Brain microvascular endothelial cell (primary cell): ENCODE measurements around the gene SYTL1.
A peak's percentile ranks its signal among the peaks of the same experiment; 100 is the strongest.

Source experiments
- DNase-seq: peaks from one replicate; pipeline ENCODE4 v3.0.0-alpha.2; 2020
- H3K27ac ChIP-seq: fragments of 250-450 bp; sonication (Bioruptor Pico); 2 replicates; pipeline ENCODE4 v1.5.1; 2020; ENCODE audit warnings: mild to moderate bottlenecking, moderate library complexity
- H3K27me3 ChIP-seq: fragments of 250-450 bp; sonication (Bioruptor Pico); replicated peaks from 2 replicates; pipeline ENCODE4 v1.5.1; 2020; ENCODE audit warnings: mild to moderate bottlenecking
- H3K36me3 ChIP-seq: fragments of 250-450 bp; sonication (Bioruptor Pico); replicated peaks from 2 replicates; pipeline ENCODE4 v1.5.1; 2020; ENCODE audit warnings: mild to moderate bottlenecking
- H3K4me3 ChIP-seq: 2 replicates; pipeline ENCODE4 v1.5.1; 2011; ENCODE audit warnings: low read depth, mild to moderate bottlenecking, control low read depth, low read length, moderate library complexity
- CTCF ChIP-seq: IDR thresholded peaks from 2 replicates; pipeline ENCODE4 v1.5.1; 2011; ENCODE audit warnings: low read depth, mild to moderate bottlenecking, moderate library complexity, low read length, control low read depth, inconsistent platforms; ENCODE audit errors: missing control alignments
- in situ Hi-C: cut with HindIII; loops from 2 replicates; pipeline ENCODE4 v1.10.0; 2017; ENCODE audit warnings: low sequenced_read_pairs, low pct_ligation_motif_present

Gene SYTL1

GRCh38 chr1:27398405-27399149, 56.8 kb downstream of the SYTL1 start:
- no peaks in the 10 kb centered on the region for H3K36me3 ChIP-seq
- no peak overlapping the region for H3K4me3 ChIP-seq
- no peak for TF ChIP-seq CTCF
- no peak for DNase-seq
- in situ Hi-C loops = no loop called here
- H3K27me3 ChIP-seq = no peaks in the 10 kb centered on the region
- no peak overlapping the region for H3K27ac ChIP-seq

- no peak for TF ChIP-seq CTCF
- H3K27ac ChIP-seq = no peak overlapping the region
- no peak overlapping the region for H3K4me3 ChIP-seq
- H3K36me3 ChIP-seq = no peaks in the 10 kb centered on the region
- no peak for DNase-seq
- no peaks in the 10 kb centered on the region for H3K27me3 ChIP-seq
- in situ Hi-C loops = loop anchor here (25.0 kb wide), 1 partner anchor 163 kb away; no protein-coding TSS in a partner anchor
Measured at GRCh38 chr1:27399251-27400025, 57.6 kb downstream of the SYTL1 start.

GRCh38 chr1:27400082-27400962, 58.5 kb downstream of the SYTL1 start:
- in situ Hi-C loops = loop anchor here (25.0 kb wide), 1 partner anchor 162 kb away; no protein-coding TSS in a partner anchor
- TF ChIP-seq CTCF = no peak
- Histone ChIP-seq H3K27ac (no peak overlapping the region), H3K36me3 (no peaks in the 10 kb centered on the region), H3K4me3 (no peak overlapping the region), H3K27me3 (no peaks in the 10 kb centered on the region)
- DNase-seq = no peak

- in situ Hi-C loops = loop anchor here (25.0 kb wide), 1 partner anchor 161 kb away; no protein-coding TSS in a partner anchor
- TF ChIP-seq CTCF = no peak
- Histone ChIP-seq H3K27me3 (no peaks in the 10 kb centered on the region), H3K27ac (no peak overlapping the region), H3K4me3 (no peak overlapping the region), H3K36me3 (no peaks in the 10 kb centered on the region)
- DNase-seq = no peak
Measured at GRCh38 chr1:27400963-27401341, 59.1 kb downstream of the SYTL1 start.

- H3K4me3 ChIP-seq = no peak overlapping the region
- DNase-seq = no peak
- peaks cover 8% of the 10 kb centered on the region for H3K36me3 ChIP-seq
- no peaks in the 10 kb centered on the region for H3K27me3 ChIP-seq
- H3K27ac ChIP-seq = no peak overlapping the region
- in situ Hi-C loops = loop anchor here (25.0 kb wide), 1 partner anchor 160 kb away; no protein-coding TSS in a partner anchor
- peak; percentile 75 for TF ChIP-seq CTCF
Measured at GRCh38 chr1:27402349-27402754, 60.5 kb downstream of the SYTL1 start.
